Measurements from ENCODE around the gene ZSCAN21. TPM values are rescaled to one million over a fixed set of nuclear protein-coding genes. Genes with fewer than 3 reads are reported as not detected.

The ZSCAN21 gene
- polyA plus RNA-seq, 1 donor = 11.5 TPM

GRCh38 chr7:100099452-100099851, 49.9 kb downstream of the ZSCAN21 start:
- DNase-seq (ENCODE audit: low read depth) = no peak

GRCh38 chr7:100100420-100101015, 50.9 kb downstream of the ZSCAN21 start:
- DNase-seq (ENCODE audit: low read depth) = peak; percentile 83

GRCh38 chr7:100101016-100101862, 51.7 kb downstream of the ZSCAN21 start, which contains the start of the genes AP4M1 and MCM7:
Gene AP4M1 (plus strand): TSS chr7:100101643. CDS start chr7:100101715, 72 bp downstream.
Gene MCM7 (minus strand): TSS chr7:100101397. CDS start chr7:100101294, 103 bp downstream.
- DNase-seq (ENCODE audit: low read depth) = peak; percentile 90

GRCh38 chr7:100102950-100103840, 53.6 kb downstream of the ZSCAN21 start:
- no peak for DNase-seq (ENCODE audit: low read depth)

- DNase-seq (ENCODE audit: low read depth) = no peak
Measured at GRCh38 chr7:100105534-100105933, 56.0 kb downstream of the ZSCAN21 start.

GRCh38 chr7:100106633-100107032, 57.1 kb downstream of the ZSCAN21 start:
- no peak for DNase-seq (ENCODE audit: low read depth)

- DNase-seq (ENCODE audit: low read depth) = no peak
Measured at GRCh38 chr7:100107125-100107737, 57.7 kb downstream of the ZSCAN21 start.

GRCh38 chr7:100107890-100108289, 58.3 kb downstream of the ZSCAN21 start:
- no peak for DNase-seq (ENCODE audit: low read depth)

- no peak for DNase-seq (ENCODE audit: low read depth)
Measured at GRCh38 chr7:100109521-100110163, 60.1 kb downstream of the ZSCAN21 start.

GRCh38 chr7:100111156-100111555, 61.6 kb downstream of the ZSCAN21 start:
- no peak for DNase-seq (ENCODE audit: low read depth)

- no peak for DNase-seq (ENCODE audit: low read depth)
Measured at GRCh38 chr7:100111914-100112313, 62.3 kb downstream of the ZSCAN21 start.

Other genes starting within 250 kb of the ZSCAN21 start
- gene CYP3A43, start 221.8 kb upstream of the ZSCAN21 start, polyA plus RNA-seq (ENCODE audit: insufficient read length) = not detected
- gene OR2AE1, start 172.7 kb upstream of the ZSCAN21 start, polyA plus RNA-seq (ENCODE audit: insufficient read length) = not detected
- 14.3 TPM for gene TRIM4, start 130.2 kb upstream of the ZSCAN21 start, polyA plus RNA-seq (ENCODE audit: insufficient read length)
- 0.32 TPM for gene GJC3, start 120.2 kb upstream of the ZSCAN21 start, polyA plus RNA-seq (ENCODE audit: insufficient read length)
- gene AZGP1, start 73.7 kb upstream of the ZSCAN21 start, polyA plus RNA-seq (ENCODE audit: insufficient read length) = 13.2 TPM
- gene ZKSCAN1, start 34.2 kb upstream of the ZSCAN21 start, polyA plus RNA-seq (ENCODE audit: insufficient read length) = 37.6 TPM
- gene ZNF3, start 31.9 kb downstream of the ZSCAN21 start, polyA plus RNA-seq (ENCODE audit: insufficient read length) = 27.2 TPM
- gene COPS6, start 39.2 kb downstream of the ZSCAN21 start, polyA plus RNA-seq (ENCODE audit: insufficient read length) = 78.2 TPM
- gene MCM7, start 51.6 kb downstream of the ZSCAN21 start, polyA plus RNA-seq (ENCODE audit: insufficient read length) = 62.4 TPM
- gene AP4M1, start 51.9 kb downstream of the ZSCAN21 start, polyA plus RNA-seq (ENCODE audit: insufficient read length) = 22.0 TPM
- 35.3 TPM for gene TAF6, start 69.6 kb downstream of the ZSCAN21 start, polyA plus RNA-seq (ENCODE audit: insufficient read length)
- 33.8 TPM for gene CNPY4, start 69.9 kb downstream of the ZSCAN21 start, polyA plus RNA-seq (ENCODE audit: insufficient read length)
- gene MBLAC1, start 77.2 kb downstream of the ZSCAN21 start, polyA plus RNA-seq (ENCODE audit: insufficient read length) = 1.5 TPM
- gene LAMTOR4, start 99.1 kb downstream of the ZSCAN21 start, polyA plus RNA-seq (ENCODE audit: insufficient read length) = 54.1 TPM
- gene TRAPPC14, start 108.9 kb downstream of the ZSCAN21 start, polyA plus RNA-seq (ENCODE audit: insufficient read length) = 13.0 TPM
- 9.2 TPM for gene GAL3ST4, start 118.8 kb downstream of the ZSCAN21 start, polyA plus RNA-seq (ENCODE audit: insufficient read length)
- gene GPC2, start 127.6 kb downstream of the ZSCAN21 start, polyA plus RNA-seq (ENCODE audit: insufficient read length) = 6.3 TPM
- gene STAG3, start 128.1 kb downstream of the ZSCAN21 start, polyA plus RNA-seq (ENCODE audit: insufficient read length) = 21.2 TPM
- gene PVRIG, start 170.2 kb downstream of the ZSCAN21 start, polyA plus RNA-seq (ENCODE audit: insufficient read length) = 9.1 TPM